Neural cell (in vitro differentiated cells): Measurements from ENCODE around the gene AHRR.

Experiments used
- EZH2 ChIP-seq: fragments of 200-600, 300-800 bp; shearing (Covaris generic), sonication (generic); IDR thresholded peaks from 2 replicates; pipeline ENCODE4 v1.6.1; 2014; ENCODE audit warnings: antibody characterized with exemption, low read length, borderline replicate concordance, mild to moderate bottlenecking; ENCODE audit not compliant: insufficient read depth, poor library complexity, severe bottlenecking
- POLR2AphosphoS5 ChIP-seq: IDR thresholded peaks from 2 replicates; pipeline ENCODE4 v1.6.1; 2012
- RAD21 ChIP-seq: fragments of 450-650 bp; conservative IDR thresholded peaks from 2 replicates; pipeline ENCODE4 v1.6.1; 2014; ENCODE audit warnings: antibody characterized with exemption, mild to moderate bottlenecking, moderate library complexity
- TF ChIP-seq, protein P1 (sequence below): fragments of 450-650 bp; IDR thresholded peaks from 2 replicates; pipeline ENCODE4 v1.5.1; 2014; ENCODE audit warnings: antibody characterized with exemption, mild to moderate bottlenecking, moderate library complexity; ENCODE audit not compliant: poor library complexity, severe bottlenecking

DNA sequence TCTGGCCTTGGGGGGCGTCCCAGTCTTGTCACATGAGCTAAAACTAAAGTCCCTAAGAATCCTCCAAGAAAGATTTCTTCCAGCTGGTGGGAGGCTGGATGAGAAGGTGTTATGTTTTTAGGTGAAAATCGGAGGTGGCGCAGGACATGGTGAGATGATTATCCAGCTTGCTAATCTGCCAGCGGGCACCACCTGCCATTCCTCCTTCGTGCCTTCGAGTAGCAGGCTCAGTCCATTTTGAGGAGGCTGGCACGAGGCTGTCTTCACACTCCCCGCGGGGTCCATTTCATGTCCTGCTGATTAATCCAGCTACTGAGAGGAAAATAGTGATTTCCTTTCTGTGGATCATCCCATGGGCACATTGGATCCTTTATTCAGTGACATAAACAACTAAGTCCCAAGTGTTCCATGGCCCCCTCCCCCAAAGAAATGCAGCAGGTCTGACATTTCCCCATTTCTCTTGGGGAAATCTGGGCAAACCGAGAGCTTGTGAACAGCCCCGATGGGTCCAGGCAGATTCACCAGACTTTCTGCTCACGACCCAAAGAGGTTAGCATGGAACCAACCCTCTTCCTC lies 83.2 kb downstream of the AHRR start:
- TF ChIP-seq, protein P1, sequence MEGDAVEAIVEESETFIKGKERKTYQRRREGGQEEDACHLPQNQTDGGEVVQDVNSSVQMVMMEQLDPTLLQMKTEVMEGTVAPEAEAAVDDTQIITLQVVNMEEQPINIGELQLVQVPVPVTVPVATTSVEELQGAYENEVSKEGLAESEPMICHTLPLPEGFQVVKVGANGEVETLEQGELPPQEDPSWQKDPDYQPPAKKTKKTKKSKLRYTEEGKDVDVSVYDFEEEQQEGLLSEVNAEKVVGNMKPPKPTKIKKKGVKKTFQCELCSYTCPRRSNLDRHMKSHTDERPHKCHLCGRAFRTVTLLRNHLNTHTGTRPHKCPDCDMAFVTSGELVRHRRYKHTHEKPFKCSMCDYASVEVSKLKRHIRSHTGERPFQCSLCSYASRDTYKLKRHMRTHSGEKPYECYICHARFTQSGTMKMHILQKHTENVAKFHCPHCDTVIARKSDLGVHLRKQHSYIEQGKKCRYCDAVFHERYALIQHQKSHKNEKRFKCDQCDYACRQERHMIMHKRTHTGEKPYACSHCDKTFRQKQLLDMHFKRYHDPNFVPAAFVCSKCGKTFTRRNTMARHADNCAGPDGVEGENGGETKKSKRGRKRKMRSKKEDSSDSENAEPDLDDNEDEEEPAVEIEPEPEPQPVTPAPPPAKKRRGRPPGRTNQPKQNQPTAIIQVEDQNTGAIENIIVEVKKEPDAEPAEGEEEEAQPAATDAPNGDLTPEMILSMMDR = no peak
- TF ChIP-seq EZH2 = no peak
- TF ChIP-seq POLR2AphosphoS5 = no peak
- no peak for TF ChIP-seq RAD21
